PC-9 (cell line): ENCODE measurements around the gene SIX2.

Experiments used
- CTCF ChIP-seq: fragments of 200-600 bp; sonication (generic); conservative IDR thresholded peaks from 2 replicates; pipeline ENCODE4 v1.6.1; 2017; ENCODE audit warnings: mixed run types, antibody characterized with exemption, mild to moderate bottlenecking, moderate library complexity
- EZH2 ChIP-seq: fragments of 200-600 bp; sonication (generic); IDR thresholded peaks from 2 replicates; pipeline ENCODE4 v1.8.0; 2017; ENCODE audit warnings: antibody characterized with exemption, low read depth

GRCh38 chr2:45010702-45011012 lies 1.4 kb upstream of the SIX2 start:
- TF ChIP-seq CTCF: no peak
- TF ChIP-seq EZH2: no peak
